Neural progenitor cell (in vitro differentiated cells): ENCODE measurements around the gene CTNNA1.

ENCODE experiments used
- EZH2 ChIP-seq: fragments of 200-600 bp; sonication (generic); IDR thresholded peaks from 2 replicates; pipeline ENCODE4 v1.6.1; 2017; ENCODE audit warnings: antibody characterized with exemption, mild to moderate bottlenecking, moderate library complexity
- TF ChIP-seq, protein P1 (sequence below): fragments of 200-600 bp; sonication (generic); IDR thresholded peaks from 2 replicates; pipeline ENCODE4 v1.5.1; 2017; ENCODE audit warnings: antibody characterized with exemption, mild to moderate bottlenecking

- TF ChIP-seq, protein P1, sequence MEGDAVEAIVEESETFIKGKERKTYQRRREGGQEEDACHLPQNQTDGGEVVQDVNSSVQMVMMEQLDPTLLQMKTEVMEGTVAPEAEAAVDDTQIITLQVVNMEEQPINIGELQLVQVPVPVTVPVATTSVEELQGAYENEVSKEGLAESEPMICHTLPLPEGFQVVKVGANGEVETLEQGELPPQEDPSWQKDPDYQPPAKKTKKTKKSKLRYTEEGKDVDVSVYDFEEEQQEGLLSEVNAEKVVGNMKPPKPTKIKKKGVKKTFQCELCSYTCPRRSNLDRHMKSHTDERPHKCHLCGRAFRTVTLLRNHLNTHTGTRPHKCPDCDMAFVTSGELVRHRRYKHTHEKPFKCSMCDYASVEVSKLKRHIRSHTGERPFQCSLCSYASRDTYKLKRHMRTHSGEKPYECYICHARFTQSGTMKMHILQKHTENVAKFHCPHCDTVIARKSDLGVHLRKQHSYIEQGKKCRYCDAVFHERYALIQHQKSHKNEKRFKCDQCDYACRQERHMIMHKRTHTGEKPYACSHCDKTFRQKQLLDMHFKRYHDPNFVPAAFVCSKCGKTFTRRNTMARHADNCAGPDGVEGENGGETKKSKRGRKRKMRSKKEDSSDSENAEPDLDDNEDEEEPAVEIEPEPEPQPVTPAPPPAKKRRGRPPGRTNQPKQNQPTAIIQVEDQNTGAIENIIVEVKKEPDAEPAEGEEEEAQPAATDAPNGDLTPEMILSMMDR = no peak
- no peak for TF ChIP-seq EZH2
These were observed 26.4 kb upstream of the CTNNA1 start for GRCh38 chr5:138726848-138727247.
